CD4-positive, alpha-beta T cell treated with Interleukin-10 for 1 hour (primary cell): ENCODE measurements around the gene HABP4.
"Not testable (repeated sequence)": the region's sequence is repeated elsewhere in the genome, so short reads cannot be mapped to it uniquely, and the experiment has no call there.

Experiments used
- DNase-seq: peaks from one replicate; pipeline ENCODE4 v3.0.0-alpha.2; 2020

Gene HABP4

GRCh38 chr9:96500696-96501632 is 51.0 kb downstream of the HABP4 start:
- no peak for DNase-seq

- DNase-seq, result no peak
These were observed 51.9 kb downstream of the HABP4 start for GRCh38 chr9:96501633-96502538.

- DNase-seq, result no peak
These were observed 52.8 kb downstream of the HABP4 start for GRCh38 chr9:96502539-96503373.

- not testable (repeated sequence) for DNase-seq
These were observed 53.4 kb downstream of the HABP4 start for GRCh38 chr9:96503374-96503748.

- no peak for DNase-seq
These were observed 53.9 kb downstream of the HABP4 start for GRCh38 chr9:96503918-96504317.

- no peak for DNase-seq
These were observed 55.5 kb downstream of the HABP4 start for GRCh38 chr9:96505316-96505991.

GRCh38 chr9:96508227-96508940 is 58.4 kb downstream of the HABP4 start:
- no peak for DNase-seq

GRCh38 chr9:96509026-96509425 is 59.1 kb downstream of the HABP4 start:
- no peak for DNase-seq

GRCh38 chr9:96509848-96510247 is 59.9 kb downstream of the HABP4 start:
- DNase-seq, result no peak

- DNase-seq, result no peak
These were observed 60.3 kb downstream of the HABP4 start for GRCh38 chr9:96510258-96510657.

GRCh38 chr9:96512240-96512639 is 62.3 kb downstream of the HABP4 start:
- no peak for DNase-seq

- no peak for DNase-seq
These were observed 63.7 kb downstream of the HABP4 start for GRCh38 chr9:96513622-96514021.

GRCh38 chr9:96514108-96514799 is 64.3 kb downstream of the HABP4 start:
- no peak for DNase-seq

- no peak for DNase-seq
These were observed 64.8 kb downstream of the HABP4 start for GRCh38 chr9:96514800-96515158.

GRCh38 chr9:96515621-96516470 is 65.9 kb downstream of the HABP4 start:
- DNase-seq, result no peak

GRCh38 chr9:96519095-96519494 is 69.1 kb downstream of the HABP4 start:
- DNase-seq, result no peak

GRCh38 chr9:96519787-96520186 is 69.8 kb downstream of the HABP4 start:
- DNase-seq, result no peak

- DNase-seq, result no peak
These were observed 72.4 kb downstream of the HABP4 start for GRCh38 chr9:96522366-96522765.

GRCh38 chr9:96523374-96523773 is 73.4 kb downstream of the HABP4 start:
- no peak for DNase-seq

GRCh38 chr9:96524045-96524444 is 74.1 kb downstream of the HABP4 start:
- DNase-seq, result no peak
